22Rv1 (cell line): Measurements from ENCODE around the gene TMEM144.

ENCODE experiments used
- CTCF ChIP-seq: fragments of 450-650 bp; IDR thresholded peaks from 2 replicates; pipeline ENCODE4 v1.5.1; 2017; ENCODE audit warnings: mild to moderate bottlenecking
- ZFX ChIP-seq: fragments of 450-650 bp; IDR thresholded peaks from 2 replicates; pipeline ENCODE4 v1.6.1; 2017; ENCODE audit warnings: antibody characterized with exemption, borderline replicate concordance

DNA sequence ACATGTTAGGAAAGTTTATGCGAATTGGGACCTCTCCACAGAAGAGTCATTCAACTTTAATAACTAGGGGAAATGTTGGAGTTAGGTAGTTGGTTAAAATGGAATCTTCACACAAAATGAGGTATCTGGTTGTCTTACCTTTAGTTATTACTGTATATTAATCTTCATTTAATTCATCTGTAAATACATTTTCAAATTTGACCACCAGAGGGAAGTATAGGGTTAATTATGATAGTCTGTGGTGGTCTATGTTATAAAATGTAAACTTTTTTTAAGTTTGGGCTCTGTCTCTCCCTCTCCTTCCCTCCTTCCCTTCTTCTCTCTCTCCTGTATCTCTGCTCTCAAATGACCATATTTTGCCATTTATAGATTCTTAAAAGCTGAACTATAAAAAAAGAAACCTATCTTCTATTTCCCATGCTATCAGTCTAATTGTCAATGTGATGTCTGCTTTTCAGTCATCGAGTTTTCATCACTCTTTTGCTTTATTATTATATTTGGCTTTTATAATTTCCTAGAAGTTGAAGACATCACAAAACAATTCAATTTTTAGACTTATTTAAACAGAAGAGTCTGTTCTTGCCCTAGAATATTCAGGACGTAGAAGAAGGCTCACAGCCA, 49.8 kb downstream of the TMEM144 start:
- peak; percentile 54 for TF ChIP-seq CTCF
- no peak for TF ChIP-seq ZFX
